C4-2B (cell line): ENCODE measurements around the gene SMIM23.

Experiments used
- ZFX ChIP-seq: fragments of 450-650 bp; IDR thresholded peaks from 2 replicates; pipeline ENCODE4 v1.6.1; 2017
- TF ChIP-seq, protein P1 (sequence below): fragments of 450-650 bp; conservative IDR thresholded peaks from 2 replicates; pipeline ENCODE4 v1.5.1; 2017; ENCODE audit warnings: mild to moderate bottlenecking

DNA sequence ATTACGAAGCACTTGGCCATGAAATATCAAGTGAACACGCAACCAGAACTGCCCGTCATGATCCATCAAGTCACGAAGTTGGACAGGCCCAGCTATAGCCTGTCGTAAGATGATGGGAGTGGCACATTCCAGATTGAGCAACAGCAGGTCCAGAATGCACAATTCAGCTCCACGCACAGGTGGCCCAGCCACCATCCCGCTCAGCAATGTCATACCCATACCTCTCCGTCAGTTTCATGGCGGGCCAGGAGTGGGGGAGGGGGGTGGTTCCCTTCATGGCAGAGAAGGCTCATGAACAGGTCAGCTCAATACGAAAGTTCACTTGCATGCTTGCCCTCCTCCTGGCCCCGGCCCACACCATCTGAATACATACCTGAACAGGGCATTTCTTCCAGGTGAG, 34.9 kb downstream of the SMIM23 start:
- TF ChIP-seq, protein P1, sequence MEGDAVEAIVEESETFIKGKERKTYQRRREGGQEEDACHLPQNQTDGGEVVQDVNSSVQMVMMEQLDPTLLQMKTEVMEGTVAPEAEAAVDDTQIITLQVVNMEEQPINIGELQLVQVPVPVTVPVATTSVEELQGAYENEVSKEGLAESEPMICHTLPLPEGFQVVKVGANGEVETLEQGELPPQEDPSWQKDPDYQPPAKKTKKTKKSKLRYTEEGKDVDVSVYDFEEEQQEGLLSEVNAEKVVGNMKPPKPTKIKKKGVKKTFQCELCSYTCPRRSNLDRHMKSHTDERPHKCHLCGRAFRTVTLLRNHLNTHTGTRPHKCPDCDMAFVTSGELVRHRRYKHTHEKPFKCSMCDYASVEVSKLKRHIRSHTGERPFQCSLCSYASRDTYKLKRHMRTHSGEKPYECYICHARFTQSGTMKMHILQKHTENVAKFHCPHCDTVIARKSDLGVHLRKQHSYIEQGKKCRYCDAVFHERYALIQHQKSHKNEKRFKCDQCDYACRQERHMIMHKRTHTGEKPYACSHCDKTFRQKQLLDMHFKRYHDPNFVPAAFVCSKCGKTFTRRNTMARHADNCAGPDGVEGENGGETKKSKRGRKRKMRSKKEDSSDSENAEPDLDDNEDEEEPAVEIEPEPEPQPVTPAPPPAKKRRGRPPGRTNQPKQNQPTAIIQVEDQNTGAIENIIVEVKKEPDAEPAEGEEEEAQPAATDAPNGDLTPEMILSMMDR = no peak
- TF ChIP-seq ZFX = no peak
